Measurements from ENCODE around the gene ITGA6.
A peak's percentile ranks its signal among the peaks of the same experiment; 100 is the strongest.

Gene ITGA6

GRCh38 chr2:172427256-172427989, at the start of gene ITGA6:
Gene ITGA6 (plus strand): TSS chr2:172427586.
- in situ Hi-C loops (cut with HindIII; ENCODE audit: low pct_unique_long_range_greater_than_20kb, low sequenced_read_pairs) = no loop called here
- peak; percentile 69 to 78 for DNase-seq (ENCODE audit: low read depth in 1 of 2, low spot score in 1 of 2)
- no peak for TF ChIP-seq JUND (IDR thresholded peaks at IDR 0.05; ENCODE audit: low read depth)

DNA sequence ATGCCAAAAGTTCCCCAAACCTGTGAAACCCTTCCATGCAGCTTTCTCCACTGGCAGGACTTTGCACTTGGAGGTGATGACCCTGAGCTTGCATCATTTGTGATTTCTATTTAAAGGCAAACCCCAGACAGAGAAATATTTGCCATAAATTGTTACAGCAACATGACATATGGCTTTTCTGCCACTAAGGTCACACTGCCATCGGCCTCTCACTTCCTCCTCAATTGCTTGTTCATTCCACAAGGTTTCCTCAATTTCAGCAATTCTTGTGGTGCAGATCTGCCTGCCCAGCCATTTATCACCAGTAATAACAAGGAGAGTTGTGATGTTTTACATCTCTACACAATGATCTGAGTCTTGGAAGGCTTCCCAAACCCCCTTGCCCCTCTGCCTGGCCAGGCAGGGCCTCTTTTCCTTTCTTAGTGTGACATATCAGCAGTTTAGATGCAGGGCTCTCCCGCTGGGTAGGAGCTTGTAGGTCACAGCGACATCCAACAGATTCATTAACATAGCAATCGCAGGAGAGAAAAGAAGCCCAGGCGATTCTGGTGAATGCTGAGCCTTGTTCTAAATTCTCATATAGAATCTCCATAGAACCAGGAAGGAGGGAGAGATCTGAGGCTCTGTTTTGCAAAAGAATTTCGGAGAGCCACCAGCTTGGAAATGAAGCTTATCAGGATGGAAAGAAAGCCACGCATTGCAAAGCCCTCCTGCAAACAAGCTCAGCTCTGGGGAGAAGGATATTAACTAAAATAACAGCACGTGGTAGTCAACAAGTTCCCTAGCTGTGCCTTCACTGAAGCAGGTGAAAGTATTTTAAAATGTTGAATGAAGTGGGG, 46.7 kb upstream of the ITGA6 start:
- DNase-seq (ENCODE audit: low read depth in 1 of 2, low spot score in 1 of 2) = no peak
- in situ Hi-C loops (cut with HindIII; ENCODE audit: low pct_unique_long_range_greater_than_20kb, low sequenced_read_pairs) = no loop called here
- no peak for TF ChIP-seq JUND (IDR thresholded peaks at IDR 0.05; ENCODE audit: low read depth)

DNA sequence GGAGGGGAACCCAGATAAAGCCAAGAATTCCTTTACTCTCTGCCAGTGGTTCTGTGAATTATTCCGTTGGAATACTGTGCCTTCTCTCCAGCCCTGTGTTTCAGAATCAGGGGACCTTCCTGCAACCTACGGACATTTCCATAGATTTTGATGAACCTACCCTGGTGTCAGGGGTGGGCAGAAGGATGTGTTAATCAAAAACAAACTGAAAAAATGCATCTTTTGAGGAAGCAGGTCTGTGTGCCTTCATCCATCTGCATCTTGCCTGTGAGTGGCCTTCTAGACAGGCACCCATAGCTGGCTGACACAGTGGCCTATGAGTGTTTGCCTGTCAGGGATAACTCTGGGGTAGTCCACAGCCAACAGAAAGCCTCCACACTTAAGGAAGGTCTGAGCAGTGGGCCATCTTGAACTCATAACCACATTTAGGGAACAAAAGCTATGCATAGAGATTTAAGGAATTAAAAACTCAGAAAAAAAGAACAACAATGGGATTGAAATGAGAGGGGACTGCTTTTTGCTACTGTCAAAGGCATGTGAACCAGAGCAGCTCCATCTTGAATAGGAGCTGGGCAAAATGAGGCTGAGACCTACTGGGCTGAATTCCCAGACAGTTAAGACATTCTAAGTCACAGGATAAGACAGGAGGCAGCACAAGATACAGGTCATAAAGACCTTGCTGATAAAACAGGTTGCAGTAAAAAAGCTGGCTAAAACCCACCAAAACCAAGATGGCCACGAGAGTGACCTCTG, 45.9 kb upstream of the ITGA6 start:
- no peak for TF ChIP-seq JUND (IDR thresholded peaks at IDR 0.05; ENCODE audit: low read depth)
- in situ Hi-C loops (cut with HindIII; ENCODE audit: low pct_unique_long_range_greater_than_20kb, low sequenced_read_pairs) = no loop called here
- DNase-seq (ENCODE audit: low read depth in 1 of 2, low spot score in 1 of 2) = no peak

GRCh38 chr2:172387361-172387760, 40.0 kb upstream of the ITGA6 start:
- no peak for TF ChIP-seq JUND (IDR thresholded peaks at IDR 0.05; ENCODE audit: low read depth)
- DNase-seq (ENCODE audit: low read depth in 1 of 2, low spot score in 1 of 2) = no peak
- in situ Hi-C loops (cut with HindIII; ENCODE audit: low pct_unique_long_range_greater_than_20kb, low sequenced_read_pairs) = no loop called here

DNA sequence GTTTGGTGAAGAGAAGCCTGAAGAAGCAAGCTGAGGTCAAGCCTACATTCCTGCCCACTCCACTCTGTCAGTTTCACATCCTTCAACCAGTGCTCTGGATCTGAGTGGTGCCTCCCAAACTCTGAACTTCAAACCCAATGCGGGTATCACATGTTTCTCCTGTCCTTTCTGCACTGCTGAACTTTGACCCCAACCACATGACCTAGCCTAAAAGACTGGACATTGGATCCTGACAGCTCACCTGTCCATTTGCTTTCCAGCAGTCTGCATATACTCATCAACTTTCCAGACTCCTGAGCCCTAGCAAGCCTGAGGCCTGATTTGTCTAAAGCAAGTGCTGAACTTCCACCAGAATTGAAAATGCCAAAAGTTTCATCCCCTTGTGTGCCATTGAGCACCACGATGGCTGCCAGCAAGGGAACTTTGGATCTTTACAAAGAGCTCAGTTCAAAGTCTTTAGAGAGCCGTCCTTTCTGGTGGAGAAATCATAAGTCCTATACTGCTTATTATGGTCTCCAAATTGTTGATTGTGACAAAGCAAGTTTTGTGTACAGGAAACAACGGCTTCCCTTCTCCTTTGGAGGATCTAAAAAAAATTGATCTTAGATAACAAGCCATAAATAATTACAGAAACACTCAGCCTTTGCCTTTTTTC, 37.6 kb upstream of the ITGA6 start:
- in situ Hi-C loops (cut with HindIII; ENCODE audit: low pct_unique_long_range_greater_than_20kb, low sequenced_read_pairs) = no loop called here
- no peak for TF ChIP-seq JUND (IDR thresholded peaks at IDR 0.05; ENCODE audit: low read depth)
- no peak for DNase-seq (ENCODE audit: low read depth in 1 of 2, low spot score in 1 of 2)

DNA sequence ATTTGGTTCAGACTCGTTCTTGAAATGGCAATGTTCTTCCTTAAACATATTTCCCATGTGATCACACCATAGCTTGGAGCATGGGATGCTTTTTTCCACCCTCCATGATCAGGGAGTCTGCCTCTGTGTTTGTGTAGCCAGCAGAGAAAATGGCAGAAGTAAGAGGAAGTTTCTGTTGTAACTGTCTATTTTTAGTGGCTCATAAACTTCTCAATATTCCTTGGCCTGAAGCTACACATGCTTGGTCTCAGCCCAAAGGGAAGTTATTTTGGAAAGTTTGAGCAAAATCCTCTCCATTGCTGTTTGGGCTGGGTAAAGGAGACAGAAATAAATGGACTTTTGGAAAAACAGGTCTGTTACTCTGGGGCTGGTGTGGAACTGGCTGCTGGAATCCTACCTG, 33.4 kb upstream of the ITGA6 start:
- in situ Hi-C loops (cut with HindIII; ENCODE audit: low pct_unique_long_range_greater_than_20kb, low sequenced_read_pairs) = no loop called here
- DNase-seq (ENCODE audit: low read depth in 1 of 2, low spot score in 1 of 2) = no peak
- TF ChIP-seq JUND (IDR thresholded peaks at IDR 0.05; ENCODE audit: low read depth) = no peak

GRCh38 chr2:172395503-172395902, 31.9 kb upstream of the ITGA6 start:
- no peak for TF ChIP-seq JUND (IDR thresholded peaks at IDR 0.05; ENCODE audit: low read depth)
- in situ Hi-C loops (cut with HindIII; ENCODE audit: low pct_unique_long_range_greater_than_20kb, low sequenced_read_pairs) = no loop called here
- no peak for DNase-seq (ENCODE audit: low read depth in 1 of 2, low spot score in 1 of 2)

GRCh38 chr2:172397148-172397834, 30.1 kb upstream of the ITGA6 start:
- TF ChIP-seq JUND (IDR thresholded peaks at IDR 0.05; ENCODE audit: low read depth) = no peak
- in situ Hi-C loops (cut with HindIII; ENCODE audit: low pct_unique_long_range_greater_than_20kb, low sequenced_read_pairs) = no loop called here
- DNase-seq (ENCODE audit: low read depth in 1 of 2, low spot score in 1 of 2) = no peak

DNA sequence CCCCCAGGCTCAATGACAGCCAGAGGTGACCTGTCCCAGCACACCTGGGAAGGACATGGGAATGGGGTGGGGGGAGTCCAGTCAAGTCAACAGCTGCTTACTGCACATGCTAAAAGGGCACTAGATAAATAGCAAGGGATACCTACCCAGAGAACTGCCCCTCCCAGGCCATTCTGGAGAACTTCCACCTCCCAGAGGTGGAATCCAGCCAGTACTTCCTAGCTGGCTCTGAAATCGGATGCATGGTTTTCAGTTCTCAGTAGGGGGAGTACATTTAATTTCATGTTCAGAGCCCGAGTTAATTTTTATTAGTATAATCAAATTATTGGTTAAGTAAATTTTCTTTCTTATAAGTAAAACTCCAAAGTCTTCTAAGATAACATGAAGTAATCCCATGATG, 28.9 kb upstream of the ITGA6 start:
- in situ Hi-C loops (cut with HindIII; ENCODE audit: low pct_unique_long_range_greater_than_20kb, low sequenced_read_pairs) = no loop called here
- DNase-seq (ENCODE audit: low read depth in 1 of 2, low spot score in 1 of 2) = no peak
- no peak for TF ChIP-seq JUND (IDR thresholded peaks at IDR 0.05; ENCODE audit: low read depth)

DNA sequence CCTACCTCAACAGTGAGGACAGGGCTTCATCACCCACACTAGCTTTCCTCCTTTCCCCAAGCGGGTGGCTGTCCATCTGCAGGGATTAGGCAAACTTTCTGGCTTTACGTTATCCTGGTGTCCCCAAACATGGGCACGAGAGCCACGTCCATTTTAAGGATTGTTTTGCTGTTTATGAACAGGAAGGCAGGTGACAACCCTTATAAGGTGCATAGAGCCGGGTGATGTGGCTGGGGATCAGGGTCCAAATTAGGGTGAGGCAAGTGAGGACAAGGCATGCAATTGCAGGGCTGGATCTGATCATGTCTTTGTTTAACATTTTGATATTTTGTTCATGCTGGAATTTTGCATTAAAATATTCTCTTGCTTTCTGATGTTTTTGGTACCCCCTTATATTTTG, 27.6 kb upstream of the ITGA6 start:
- TF ChIP-seq JUND (IDR thresholded peaks at IDR 0.05; ENCODE audit: low read depth) = no peak
- no peak for DNase-seq (ENCODE audit: low read depth in 1 of 2, low spot score in 1 of 2)
- in situ Hi-C loops (cut with HindIII; ENCODE audit: low pct_unique_long_range_greater_than_20kb, low sequenced_read_pairs) = no loop called here

GRCh38 chr2:172402198-172402597, 25.2 kb upstream of the ITGA6 start:
- no peak for TF ChIP-seq JUND (IDR thresholded peaks at IDR 0.05; ENCODE audit: low read depth)

GRCh38 chr2:172403402-172403801, 24.0 kb upstream of the ITGA6 start:
- no peak for TF ChIP-seq JUND (IDR thresholded peaks at IDR 0.05; ENCODE audit: low read depth)
- no peak for DNase-seq (ENCODE audit: low read depth in 1 of 2, low spot score in 1 of 2)
- in situ Hi-C loops (cut with HindIII; ENCODE audit: low pct_unique_long_range_greater_than_20kb, low sequenced_read_pairs) = no loop called here

More at GRCh38 chr2:172402198-172402597, 25.2 kb upstream of the ITGA6 start:
- DNase-seq (ENCODE audit: low read depth in 1 of 2, low spot score in 1 of 2) = no peak
- in situ Hi-C loops (cut with HindIII; ENCODE audit: low pct_unique_long_range_greater_than_20kb, low sequenced_read_pairs) = no loop called here
